Measurements from ENCODE around the gene DLG2. TPM values are rescaled to one million over a fixed set of nuclear protein-coding genes. Genes with fewer than 3 reads are reported as not detected.
"Not testable (repeated sequence)": the region's sequence is repeated elsewhere in the genome, so short reads cannot be mapped to it uniquely, and the experiment has no call there.

Gene DLG2
- total and polyA plus RNA-seq, 7 donors, result 0.23 to 5.3 (median 3.4) TPM

DNA sequence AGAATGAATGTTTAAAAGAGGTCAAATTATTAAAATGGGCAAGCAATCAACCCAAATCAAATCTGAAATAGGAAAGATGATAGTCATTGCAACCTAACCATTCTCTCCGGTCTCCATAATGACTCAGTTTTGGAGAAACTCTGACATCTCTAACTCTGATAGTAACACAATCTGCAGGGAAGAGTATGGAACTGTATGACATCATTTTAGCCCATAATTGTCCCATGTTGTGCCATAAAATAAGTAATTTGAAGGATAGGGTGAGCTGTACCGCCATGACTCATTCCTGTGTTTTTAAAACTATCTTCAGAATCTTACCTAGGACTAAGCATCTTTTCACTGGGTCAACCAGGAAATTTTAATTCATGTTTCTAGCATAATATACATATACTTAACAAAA is 350.8 kb downstream of the DLG2 start:
- intact Hi-C loops (cut with DNase I), result no loop called here
- TF ChIP-seq, protein P1, sequence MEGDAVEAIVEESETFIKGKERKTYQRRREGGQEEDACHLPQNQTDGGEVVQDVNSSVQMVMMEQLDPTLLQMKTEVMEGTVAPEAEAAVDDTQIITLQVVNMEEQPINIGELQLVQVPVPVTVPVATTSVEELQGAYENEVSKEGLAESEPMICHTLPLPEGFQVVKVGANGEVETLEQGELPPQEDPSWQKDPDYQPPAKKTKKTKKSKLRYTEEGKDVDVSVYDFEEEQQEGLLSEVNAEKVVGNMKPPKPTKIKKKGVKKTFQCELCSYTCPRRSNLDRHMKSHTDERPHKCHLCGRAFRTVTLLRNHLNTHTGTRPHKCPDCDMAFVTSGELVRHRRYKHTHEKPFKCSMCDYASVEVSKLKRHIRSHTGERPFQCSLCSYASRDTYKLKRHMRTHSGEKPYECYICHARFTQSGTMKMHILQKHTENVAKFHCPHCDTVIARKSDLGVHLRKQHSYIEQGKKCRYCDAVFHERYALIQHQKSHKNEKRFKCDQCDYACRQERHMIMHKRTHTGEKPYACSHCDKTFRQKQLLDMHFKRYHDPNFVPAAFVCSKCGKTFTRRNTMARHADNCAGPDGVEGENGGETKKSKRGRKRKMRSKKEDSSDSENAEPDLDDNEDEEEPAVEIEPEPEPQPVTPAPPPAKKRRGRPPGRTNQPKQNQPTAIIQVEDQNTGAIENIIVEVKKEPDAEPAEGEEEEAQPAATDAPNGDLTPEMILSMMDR (IDR thresholded peaks at IDR 0.05), result no peak
- no peak overlapping the region for H3K4me3 ChIP-seq
- ATAC-seq (no peak), DNase-seq (no peak)
- H3K27me3 ChIP-seq (ENCODE audit: insufficient read depth in 3 of 3, low read length in 2 of 3), result no peaks in the 10 kb centered on the region
- no peaks in the 10 kb centered on the region for H3K4me1 ChIP-seq
- H3K36me3 ChIP-seq (ENCODE audit: insufficient read depth in 1 of 2, low read depth in 1 of 2), result no peaks in the 10 kb centered on the region
- 90 to 95% (median 92%) methylated on average over 2 of the region's 2 CpGs for WGBS, 3 donors
- no peak overlapping the region for H3K27ac ChIP-seq
- H3K9me3 ChIP-seq, result no peaks in the 10 kb centered on the region

DNA sequence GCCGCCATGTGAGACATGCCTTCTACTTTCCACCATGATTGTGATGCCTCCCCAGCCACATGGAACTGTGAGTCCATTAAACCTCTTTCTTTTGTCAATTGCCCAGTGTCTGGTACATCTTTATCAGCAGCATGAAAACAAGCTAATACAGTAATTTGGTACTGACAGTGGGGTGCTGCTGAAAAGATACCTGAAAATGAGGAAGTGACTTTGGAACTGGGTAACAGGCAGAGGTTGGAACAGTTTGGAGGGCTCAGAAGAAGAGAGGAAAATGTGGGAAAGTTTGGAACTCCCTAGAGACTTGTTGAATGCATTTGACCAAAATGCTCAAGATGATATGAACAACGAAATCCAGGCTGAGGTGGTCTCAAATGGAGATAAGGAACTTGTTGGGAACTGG is 356.8 kb downstream of the DLG2 start:
- ATAC-seq; H3K4me1 ChIP-seq; intact Hi-C loops (cut with DNase I); DNase-seq; H3K27me3 ChIP-seq (ENCODE audit: insufficient read depth in 3 of 3, low read length in 2 of 3); H3K4me3 ChIP-seq; H3K27ac ChIP-seq; H3K36me3 ChIP-seq (ENCODE audit: insufficient read depth in 1 of 2, low read depth in 1 of 2); H3K9me3 ChIP-seq: not testable (repeated sequence)
- 83 to 89% (median 84%) methylated on average over 2 of the region's 2 CpGs for WGBS, 3 donors

DNA sequence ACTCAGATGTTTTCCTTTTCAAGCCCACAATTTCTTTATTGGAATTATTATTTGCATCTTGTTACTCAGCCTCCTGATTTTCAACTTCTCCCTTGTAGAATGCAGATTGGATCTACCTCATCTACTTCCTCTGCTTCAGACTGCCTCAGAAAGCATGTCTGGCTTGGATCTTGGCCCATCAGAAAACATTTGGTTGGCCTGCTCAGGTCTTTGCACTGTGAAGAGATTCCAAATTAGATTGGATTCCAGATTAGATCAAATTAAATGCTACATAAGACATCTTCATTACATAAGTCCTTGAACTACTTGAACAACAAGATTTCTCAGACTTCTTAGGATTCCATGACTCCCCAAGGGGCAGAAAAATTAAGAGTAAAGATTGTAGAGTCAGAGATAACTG is 358.0 kb downstream of the DLG2 start:
- Histone ChIP-seq H3K36me3 (ENCODE audit: insufficient read depth in 1 of 2, low read depth in 1 of 2) (no peaks in the 10 kb centered on the region), H3K4me3 (no peak overlapping the region), H3K27me3 (ENCODE audit: insufficient read depth in 3 of 3, low read length in 2 of 3) (no peaks in the 10 kb centered on the region), H3K27ac (no peak overlapping the region), H3K4me1 (no peaks in the 10 kb centered on the region), H3K9me3 (no peaks in the 10 kb centered on the region)
- DNase-seq (no peak), ATAC-seq (no peak)
- intact Hi-C loops (cut with DNase I), result no loop called here
- TF ChIP-seq, protein P1 (IDR thresholded peaks at IDR 0.05), result no peak

DNA sequence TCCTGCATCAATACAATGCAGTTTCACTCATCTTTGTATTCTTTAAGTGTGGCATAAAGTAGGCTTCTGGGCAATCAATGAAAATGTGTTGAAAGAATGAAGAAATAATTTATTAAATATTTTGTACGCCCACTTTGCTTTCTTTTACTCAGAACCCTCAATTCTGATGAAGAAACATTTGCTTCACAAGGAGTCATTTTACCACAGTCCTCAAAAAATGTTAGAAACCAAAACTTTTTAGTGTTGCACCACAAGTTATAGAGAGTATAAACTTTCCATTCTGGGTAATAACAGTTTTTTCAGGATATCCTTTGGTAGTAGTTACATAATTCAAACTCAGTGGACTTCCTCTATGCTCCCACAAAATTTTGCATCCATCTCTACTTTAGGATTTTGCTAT is 360.5 kb downstream of the DLG2 start:
- WGBS, 3 donors, result 92 to 98% (median 93%) methylated on average over 1 of the region's 1 CpG
- TF ChIP-seq, protein P1 (IDR thresholded peaks at IDR 0.05), result no peak
- Histone ChIP-seq H3K9me3 (no peaks in the 10 kb centered on the region), H3K4me1 (no peaks in the 10 kb centered on the region), H3K4me3 (no peak overlapping the region), H3K36me3 (ENCODE audit: insufficient read depth in 1 of 2, low read depth in 1 of 2) (no peaks in the 10 kb centered on the region), H3K27me3 (ENCODE audit: insufficient read depth in 3 of 3, low read length in 2 of 3) (no peaks in the 10 kb centered on the region), H3K27ac (no peak overlapping the region)
- no peak for ATAC-seq
- DNase-seq, result no peak
- intact Hi-C loops (cut with DNase I), result no loop called here

DNA sequence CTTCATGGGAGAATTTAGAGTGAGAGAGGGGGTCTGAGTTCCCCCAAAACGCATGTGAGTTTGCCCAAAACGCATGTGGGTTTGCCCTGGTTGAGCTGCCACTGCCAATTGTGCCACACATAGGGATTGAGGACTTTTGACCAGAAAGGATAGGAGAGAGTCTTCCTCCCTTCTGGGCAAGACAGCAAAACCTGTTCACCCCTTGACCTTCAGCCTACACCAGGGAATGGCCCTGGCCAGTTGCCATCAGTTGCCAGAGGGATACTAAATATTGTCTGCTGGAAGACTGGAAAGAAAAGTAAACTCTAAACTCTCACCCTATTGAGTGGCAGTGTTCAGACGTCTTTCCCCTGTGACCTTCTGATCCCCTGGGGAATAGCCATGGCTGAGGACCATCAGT is 363.8 kb downstream of the DLG2 start:
- intact Hi-C loops (cut with DNase I), result no loop called here
- Histone ChIP-seq H3K4me1 (no peaks in the 10 kb centered on the region), H3K36me3 (ENCODE audit: insufficient read depth in 1 of 2, low read depth in 1 of 2) (no peaks in the 10 kb centered on the region), H3K4me3 (no peak overlapping the region), H3K27me3 (ENCODE audit: insufficient read depth in 3 of 3, low read length in 2 of 3) (no peaks in the 10 kb centered on the region), H3K9me3 (no peaks in the 10 kb centered on the region), H3K27ac (no peak overlapping the region)
- TF ChIP-seq, protein P1 (IDR thresholded peaks at IDR 0.05), result no peak
- WGBS, 3 donors, result 69 to 71% (median 69%) methylated on average over 3 of the region's 3 CpGs
- DNase-seq, result no peak
- ATAC-seq, result no peak
